ENCODE results near the gene PIGM. TPM values are rescaled to one million over a fixed set of nuclear protein-coding genes. Genes with fewer than 3 reads are reported as not detected.

Gene PIGM
- 10 to 100 TPM in 2 of 5 experiments, 1 to 10 TPM in 3; 4.0 to 11.4 (median 7.0) TPM for total RNA-seq
- 1 to 10 TPM; 4.1 to 5.0 TPM for polyA plus RNA-seq
- 10.8 reads per million, percentile 37 among the genes with 10 or more reads in this experiment for total RNA-seq

- peaks cover 30 to 56% (median 45%) of the 10 kb centered on the region in 7 donors for H3K4me1 Mint-ChIP-seq
- intact Hi-C loops (cut with micrococcal nuclease): loop anchor here (1.0 to 5.0 kb wide), 11 partner anchors 15 to 312 kb away; partner anchors contain the start of genes COPA (in 2 of the 2), DUSP23 (in 2 of the 2), NCSTN (in 2 of the 2) and TAGLN2 (in 2 of the 2)
- CTCF ChIA-PET: interaction anchor here (0.5 to 2.8 kb wide), 9 partner anchors 14 to 137 kb away, joined by 3 to 10 read pairs (median 4); no protein-coding TSS in a partner anchor
- H3K4me3 Mint-ChIP-seq: peak within 1 kb of the TSS; percentile 90 to 100 (median 98)
- DNase-seq (peak; percentile 73 to 91 (median 90)), ATAC-seq (peak; percentile 98)
- no peaks in the 10 kb centered on the region for H3K9me3 ChIP-seq (ENCODE audit: control insufficient read depth in 2 of 3, low read length in 3 of 3)
- peaks cover 0 to 7% (median 5%) of the 10 kb centered on the region in 5 donors for H3K36me3 Mint-ChIP-seq
- H3K4me3 ChIP-seq (ENCODE audit: low read length): peak within 1 kb of the TSS; percentile 68
- peak within 1 kb of the TSS; percentile 69 to 96 (median 89) for H3K27ac Mint-ChIP-seq
- no peaks in the 10 kb centered on the region for H3K27me3 ChIP-seq (ENCODE audit: control insufficient read depth in 2 of 2, insufficient read depth in 2 of 2, low read length in 2 of 2)
- no peaks in the 10 kb centered on the region for H3K36me3 ChIP-seq (ENCODE audit: control insufficient read depth in 2 of 3, insufficient read depth in 3 of 3, low read length in 3 of 3)
- H3K4me1 ChIP-seq (ENCODE audit: control insufficient read depth in 2 of 2, insufficient read depth in 2 of 2, low read length in 2 of 2): peaks cover 12 to 14% of the 10 kb centered on the region in 2 donors
- POLR2A ChIA-PET: interaction anchor here (0.8 to 1.9 kb wide), 11 partner anchors 8 to 251 kb away, joined by 3 to 6 read pairs (median 4); partner anchors contain the start of genes DUSP23, IGSF8 and KCNJ10
- peaks cover 0 to 18% (median 0%) of the 10 kb centered on the region in 5 donors for H3K27me3 Mint-ChIP-seq
- H3K27ac ChIP-seq (ENCODE audit: low read depth, low read length): peak within 1 kb of the TSS; percentile 69
- H3K9me3 Mint-ChIP-seq: no peaks in the 10 kb centered on the region
Observed at GRCh38 chr1:160031365-160032164, at the start of gene PIGM. PIGM (minus strand) TSS chr1:160031990; CDS start chr1:160031739, 251 bp downstream.

DNA sequence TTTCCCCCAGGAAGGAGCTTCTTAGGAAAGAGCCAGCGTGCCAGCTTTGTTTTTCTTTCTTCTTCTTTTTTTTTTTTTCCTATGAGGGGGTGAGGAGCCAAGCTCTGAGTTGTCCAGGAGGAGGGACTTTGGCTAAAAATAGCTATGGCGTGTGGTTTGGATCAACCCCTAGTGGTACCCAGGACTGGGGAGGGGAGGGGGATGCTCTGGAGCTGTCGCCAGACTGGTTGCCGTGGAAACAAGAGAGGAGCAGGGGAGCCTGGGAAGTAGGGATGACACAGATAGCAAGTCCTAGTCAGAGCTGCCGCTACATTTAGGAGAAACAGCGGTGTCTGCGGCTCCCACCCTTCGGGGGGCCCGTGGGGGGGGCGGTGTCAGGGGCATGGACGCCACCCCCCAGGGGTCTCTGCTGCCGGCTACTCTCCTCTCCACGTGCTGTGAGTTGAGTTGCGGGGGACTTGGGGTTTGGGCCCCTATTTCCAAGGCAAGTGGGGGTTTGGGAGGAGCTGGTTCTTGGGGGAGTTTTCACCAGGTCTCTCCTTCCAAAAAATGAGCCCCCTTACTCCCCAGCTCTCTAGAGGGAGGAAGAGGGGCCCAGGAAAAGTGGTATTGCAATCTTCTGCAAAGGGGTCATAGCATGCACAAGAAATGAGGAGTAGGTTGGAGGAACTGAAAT lies 49.6 kb upstream of the PIGM start, which contains the start of gene KCNJ9:
TSS of gene KCNJ9 (plus strand) at position 278 of the 676 bp plus-strand sequence. CDS start 2,493 bp downstream, outside the sequence.
- H3K9me3 Mint-ChIP-seq: peaks cover 0 to 2% (median 0%) of the 10 kb centered on the region in 11 donors
- ChIA-PET POLR2A (interaction anchor here (0.6 kb wide), 1 partner anchor 308 kb away, joined by 3 read pairs; no protein-coding TSS in a partner anchor), CTCF (interaction anchor here (1.0 to 5.2 kb wide), 3 partner anchors 15 to 65 kb away, joined by 3 to 58 read pairs (median 8); no protein-coding TSS in a partner anchor)
- no peak for DNase-seq
- peaks cover 0 to 5% (median 0%) of the 10 kb centered on the region in 5 donors for H3K36me3 Mint-ChIP-seq
- no peak for ATAC-seq
- H3K27ac Mint-ChIP-seq: peak within 1 kb of the TSS in 2 of 9 donors; percentile 16 to 46
- peaks cover 12 to 19% (median 15%) of the 10 kb centered on the region in 7 donors for H3K4me1 Mint-ChIP-seq
- intact Hi-C loops (cut with micrococcal nuclease): loop anchor here (5.0 to 10.0 kb wide), 2 partner anchors 49 to 947 kb away; partner anchors contain the start of gene PIGM (in 1 of the 2)
- Histone ChIP-seq H3K36me3 (ENCODE audit: control insufficient read depth in 2 of 3, insufficient read depth in 3 of 3, low read length in 3 of 3) (no peaks in the 10 kb centered on the region), H3K9me3 (ENCODE audit: control insufficient read depth in 2 of 3, low read length in 3 of 3) (no peaks in the 10 kb centered on the region), H3K27me3 (ENCODE audit: control insufficient read depth in 2 of 2, insufficient read depth in 2 of 2, low read length in 2 of 2) (peaks cover 17% of the 10 kb centered on the region in 2 donors), H3K4me3 (ENCODE audit: low read length) (no peak within 1 kb of the TSS), H3K27ac (ENCODE audit: low read depth, low read length) (no peak within 1 kb of the TSS), H3K4me1 (ENCODE audit: control insufficient read depth in 2 of 2, insufficient read depth in 2 of 2, low read length in 2 of 2) (peaks cover 0 to 7% of the 10 kb centered on the region in 2 donors)
- peak within 1 kb of the TSS in 4 of 10 donors; percentile 34 to 81 (median 46) for H3K4me3 Mint-ChIP-seq
- H3K27me3 Mint-ChIP-seq: peaks cover 44 to 55% (median 49%) of the 10 kb centered on the region in 5 donors

- H3K4me1 Mint-ChIP-seq: peaks cover 9 to 15% (median 13%) of the 10 kb centered on the region in 7 donors
Observed at GRCh38 chr1:160080381-160081100, 48.8 kb upstream of the PIGM start.

DNA sequence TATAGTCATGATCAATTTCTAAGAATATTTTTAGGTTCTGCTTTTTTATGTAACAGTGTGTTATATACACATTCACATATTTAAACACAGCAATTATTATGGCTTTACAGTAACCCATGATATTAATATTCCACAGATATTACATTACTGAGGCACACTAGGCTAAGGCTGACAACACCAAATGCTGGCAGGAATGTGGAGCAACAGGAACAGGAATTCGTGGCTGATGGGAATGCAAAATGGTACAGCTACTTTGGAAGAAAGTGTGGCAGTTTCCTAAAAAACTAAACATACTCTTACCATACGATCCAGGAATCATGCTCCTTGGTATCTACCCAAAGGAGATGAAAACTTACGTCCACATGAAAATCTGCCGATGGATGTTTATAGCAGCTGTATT lies 47.7 kb upstream of the PIGM start:
- intact Hi-C loops (cut with micrococcal nuclease): no loop called here
- no peaks in the 10 kb centered on the region for H3K36me3 ChIP-seq (ENCODE audit: control insufficient read depth in 2 of 3, insufficient read depth in 3 of 3, low read length in 3 of 3)
- Mint-ChIP-seq H3K4me1 (peaks cover 4 to 13% (median 10%) of the 10 kb centered on the region in 7 donors), H3K36me3 (no peaks in the 10 kb centered on the region), H3K27me3 (peaks cover 51 to 75% (median 65%) of the 10 kb centered on the region in 5 donors), H3K9me3 (peaks cover 0 to 2% (median 0%) of the 10 kb centered on the region in 11 donors), H3K27ac (no peak overlapping the region), H3K4me3 (no peak overlapping the region)
- H3K27ac ChIP-seq (ENCODE audit: low read depth, low read length): no peak overlapping the region
- CTCF ChIA-PET: interaction anchor here (0.9 to 5.2 kb wide), 7 partner anchors 8 to 137 kb away, joined by 3 to 58 read pairs (median 4); no protein-coding TSS in a partner anchor
- peaks cover 0 to 7% of the 10 kb centered on the region in 2 donors for H3K4me1 ChIP-seq (ENCODE audit: control insufficient read depth in 2 of 2, insufficient read depth in 2 of 2, low read length in 2 of 2)
- peaks cover 17% of the 10 kb centered on the region in 2 donors for H3K27me3 ChIP-seq (ENCODE audit: control insufficient read depth in 2 of 2, insufficient read depth in 2 of 2, low read length in 2 of 2)
- no peak for DNase-seq
- POLR2A ChIA-PET: interaction anchor here (0.7 kb wide), 1 partner anchor 21 kb away, joined by 3 read pairs; no protein-coding TSS in a partner anchor
- no peaks in the 10 kb centered on the region for H3K9me3 ChIP-seq (ENCODE audit: control insufficient read depth in 2 of 3, low read length in 3 of 3)
- no peak for ATAC-seq
- H3K4me3 ChIP-seq (ENCODE audit: low read length): no peak overlapping the region

More at GRCh38 chr1:160080381-160081100, 48.8 kb upstream of the PIGM start:
- no peak overlapping the region for H3K27ac Mint-ChIP-seq
- ATAC-seq (no peak), DNase-seq (no peak)
- Histone ChIP-seq H3K27me3 (ENCODE audit: control insufficient read depth in 2 of 2, insufficient read depth in 2 of 2, low read length in 2 of 2) (peaks cover 17% of the 10 kb centered on the region in 2 donors), H3K4me1 (ENCODE audit: control insufficient read depth in 2 of 2, insufficient read depth in 2 of 2, low read length in 2 of 2) (peaks cover 0 to 7% of the 10 kb centered on the region in 2 donors), H3K9me3 (ENCODE audit: control insufficient read depth in 2 of 3, low read length in 3 of 3) (no peaks in the 10 kb centered on the region), H3K36me3 (ENCODE audit: control insufficient read depth in 2 of 3, insufficient read depth in 3 of 3, low read length in 3 of 3) (no peaks in the 10 kb centered on the region), H3K27ac (ENCODE audit: low read depth, low read length) (no peak overlapping the region), H3K4me3 (ENCODE audit: low read length) (no peak overlapping the region)
- peaks cover 0 to 2% (median 0%) of the 10 kb centered on the region in 11 donors for H3K9me3 Mint-ChIP-seq
- H3K36me3 Mint-ChIP-seq: peaks cover 0 to 2% (median 0%) of the 10 kb centered on the region in 5 donors
- ChIA-PET CTCF (interaction anchor here (1.0 to 5.2 kb wide), 4 partner anchors 7 to 65 kb away, joined by 3 to 58 read pairs (median 10); no protein-coding TSS in a partner anchor), POLR2A (no interaction called here)
- peaks cover 44 to 64% (median 57%) of the 10 kb centered on the region in 5 donors for H3K27me3 Mint-ChIP-seq
- intact Hi-C loops (cut with micrococcal nuclease): loop anchor here (5.0 to 10.0 kb wide), 2 partner anchors 48 to 946 kb away; partner anchors contain the start of gene PIGM (in 1 of the 2)
- no peak overlapping the region for H3K4me3 Mint-ChIP-seq

GRCh38 chr1:160078512-160079195 lies 46.9 kb upstream of the PIGM start:
- Mint-ChIP-seq H3K36me3 (no peaks in the 10 kb centered on the region), H3K27ac (peak overlapping the region in 1 of 9 donors; percentile 4), H3K27me3 (peaks cover 52 to 77% (median 65%) of the 10 kb centered on the region in 5 donors), H3K4me1 (peaks cover 0 to 10% (median 8%) of the 10 kb centered on the region in 7 donors), H3K4me3 (no peak overlapping the region), H3K9me3 (peaks cover 0 to 2% (median 0%) of the 10 kb centered on the region in 11 donors)
- Histone ChIP-seq H3K27ac (ENCODE audit: low read depth, low read length) (no peak overlapping the region), H3K9me3 (ENCODE audit: control insufficient read depth in 2 of 3, low read length in 3 of 3) (no peaks in the 10 kb centered on the region), H3K36me3 (ENCODE audit: control insufficient read depth in 2 of 3, insufficient read depth in 3 of 3, low read length in 3 of 3) (no peaks in the 10 kb centered on the region), H3K4me1 (ENCODE audit: control insufficient read depth in 2 of 2, insufficient read depth in 2 of 2, low read length in 2 of 2) (peaks cover 0 to 2% of the 10 kb centered on the region in 2 donors), H3K27me3 (ENCODE audit: control insufficient read depth in 2 of 2, insufficient read depth in 2 of 2, low read length in 2 of 2) (peaks cover 17% of the 10 kb centered on the region in 2 donors), H3K4me3 (ENCODE audit: low read length) (no peak overlapping the region)
- ATAC-seq (peak; percentile 91), DNase-seq (peak; percentile 32 to 64 (median 53))
- POLR2A ChIA-PET: interaction anchor here (0.7 kb wide), 1 partner anchor 22 kb away, joined by 3 read pairs; no protein-coding TSS in a partner anchor
- CTCF ChIA-PET: interaction anchor here (0.8 to 5.2 kb wide), 12 partner anchors 9 to 150 kb away, joined by 3 to 58 read pairs (median 4); partner anchors contain the start of gene PIGM
- intact Hi-C loops (cut with micrococcal nuclease): loop anchor here in 1 of 2 donors (1.0 kb wide), 1 partner anchor 32 kb away; no protein-coding TSS in a partner anchor
